ENCODE data around the gene FADS1. TPM values are rescaled to one million over a fixed set of nuclear protein-coding genes. Genes with fewer than 3 reads are reported as not detected.

The FADS1 gene
- total RNA-seq, 1 experiment from 2014 or later, result 116 TPM

DNA sequence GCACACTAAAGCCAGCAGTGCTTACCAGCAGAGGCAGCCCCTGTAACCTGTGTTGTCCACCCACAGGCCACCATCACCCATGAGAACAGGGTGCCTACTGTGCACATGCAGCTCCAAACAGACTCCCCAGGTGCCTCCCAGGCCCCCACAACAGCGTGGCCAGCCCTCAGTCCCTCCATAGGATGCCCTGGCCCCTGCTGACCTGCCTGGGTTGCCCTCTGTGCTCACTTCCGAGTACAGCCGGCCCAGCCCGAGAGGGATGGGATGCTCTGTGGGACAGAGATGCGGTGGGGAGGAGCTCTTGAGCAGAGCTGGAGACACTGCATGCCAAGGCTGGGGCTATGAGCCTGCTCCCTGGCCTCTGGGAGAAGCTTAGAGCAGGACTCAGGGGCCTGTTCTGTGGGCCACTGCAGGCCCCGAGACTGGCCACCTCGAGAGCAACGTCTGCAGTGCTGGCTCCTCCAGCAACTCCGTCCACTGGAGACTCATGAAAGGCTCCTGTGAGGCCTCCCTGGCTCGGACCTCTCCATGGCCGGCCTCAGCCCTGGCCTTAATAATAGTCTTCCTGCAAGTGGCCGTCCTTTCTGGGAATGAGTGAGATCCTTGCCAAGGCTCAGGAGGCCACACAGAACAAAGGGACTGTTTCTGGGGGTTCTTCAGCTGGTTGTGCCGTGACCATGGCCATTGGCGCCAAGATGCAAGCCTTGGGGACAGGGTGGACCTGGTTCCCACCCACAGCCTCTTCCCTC lies 38.3 kb upstream of the FADS1 start:
- Histone ChIP-seq H3K4me1 (no peaks in the 10 kb centered on the region), H3K27me3 (replicated peaks; ENCODE audit: control insufficient read depth, insufficient read depth, low read length) (no peaks in the 10 kb centered on the region), H3K36me3 (ENCODE audit: control insufficient read depth, insufficient read depth, low read length) (no peaks in the 10 kb centered on the region), H3K4me3 (ENCODE audit: low read depth, low read length) (no peak overlapping the region), H3K9me3 (no peaks in the 10 kb centered on the region)
- intact Hi-C loops (cut with micrococcal nuclease; ENCODE audit: unreplicated experiment), result no loop called here
- POLR2A ChIA-PET, result no interaction called here
- Mint-ChIP-seq H3K4me3 (ENCODE audit: unreplicated experiment) (no peak overlapping the region), H3K9me3 (ENCODE audit: unreplicated experiment) (no peaks in the 10 kb centered on the region), H3K36me3 (ENCODE audit: insufficient read depth, unreplicated experiment) (no peaks in the 10 kb centered on the region), H3K27ac (ENCODE audit: unreplicated experiment) (no peak overlapping the region), H3K27me3 (ENCODE audit: insufficient read depth, unreplicated experiment) (no peaks in the 10 kb centered on the region), H3K4me1 (ENCODE audit: low read depth, unreplicated experiment) (no peaks in the 10 kb centered on the region)
- CTCF ChIA-PET, result no interaction called here
- no peak for DNase-seq
- no peak for TF ChIP-seq CTCF (IDR thresholded peaks at IDR 0.05; ENCODE audit: insufficient read depth in 1 of 2, low read depth in 1 of 2, low read length in 1 of 2, severe bottlenecking in 1 of 2, unreplicated experiment in 1 of 2)
- BruUV-seq (replicated peaks), result no TSS peak

DNA sequence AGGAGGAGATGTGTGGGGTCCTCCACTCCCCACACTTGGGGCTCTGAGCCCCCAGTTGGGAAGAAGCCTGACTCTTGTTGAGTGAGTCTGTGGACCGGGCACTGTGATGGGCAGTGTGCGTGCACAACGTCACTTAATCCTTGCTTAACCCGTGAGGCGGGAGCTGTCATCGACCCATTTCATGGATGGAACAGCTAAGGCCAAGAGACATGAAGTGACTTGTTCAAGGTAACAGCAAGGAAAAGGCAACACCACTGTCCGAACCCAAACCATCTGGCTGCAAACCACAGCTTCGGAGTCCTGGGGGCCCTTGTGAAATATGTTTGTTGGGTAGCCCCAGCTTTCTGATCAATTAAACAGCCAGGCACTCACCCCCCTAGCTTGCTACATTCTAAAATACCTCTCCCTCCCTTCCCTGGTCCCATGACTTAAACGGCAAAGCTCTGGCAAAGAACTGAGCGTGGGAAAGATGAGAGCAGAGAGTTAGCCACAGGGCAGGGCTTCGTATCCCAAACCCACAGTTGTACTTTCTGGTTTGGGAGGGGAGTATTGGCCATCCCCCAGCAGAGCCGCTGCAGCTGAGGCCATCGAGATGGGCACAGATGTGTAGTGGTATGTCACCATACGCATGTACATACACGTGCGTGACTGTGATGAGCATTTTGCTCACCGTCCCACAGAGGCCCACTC lies 37.5 kb upstream of the FADS1 start:
- H3K9me3 Mint-ChIP-seq (ENCODE audit: unreplicated experiment), result no peaks in the 10 kb centered on the region
- Histone ChIP-seq H3K4me3 (ENCODE audit: low read depth, low read length) (no peak overlapping the region), H3K4me1 (no peaks in the 10 kb centered on the region), H3K27me3 (replicated peaks; ENCODE audit: control insufficient read depth, insufficient read depth, low read length) (no peaks in the 10 kb centered on the region), H3K36me3 (ENCODE audit: control insufficient read depth, insufficient read depth, low read length) (no peaks in the 10 kb centered on the region), H3K9me3 (no peaks in the 10 kb centered on the region)
- BruUV-seq (replicated peaks), result no TSS peak
- no peaks in the 10 kb centered on the region for H3K27me3 Mint-ChIP-seq (ENCODE audit: insufficient read depth, unreplicated experiment)
- H3K4me3 Mint-ChIP-seq (ENCODE audit: unreplicated experiment), result no peak overlapping the region
- DNase-seq, result no peak
- H3K27ac Mint-ChIP-seq (ENCODE audit: unreplicated experiment), result no peak overlapping the region
- ChIA-PET POLR2A (no interaction called here), CTCF (no interaction called here)
- H3K4me1 Mint-ChIP-seq (ENCODE audit: low read depth, unreplicated experiment), result no peaks in the 10 kb centered on the region
- intact Hi-C loops (cut with micrococcal nuclease; ENCODE audit: unreplicated experiment), result no loop called here
- no peaks in the 10 kb centered on the region for H3K36me3 Mint-ChIP-seq (ENCODE audit: insufficient read depth, unreplicated experiment)
- TF ChIP-seq CTCF (IDR thresholded peaks at IDR 0.05; ENCODE audit: insufficient read depth in 1 of 2, low read depth in 1 of 2, low read length in 1 of 2, severe bottlenecking in 1 of 2, unreplicated experiment in 1 of 2), result no peak

DNA sequence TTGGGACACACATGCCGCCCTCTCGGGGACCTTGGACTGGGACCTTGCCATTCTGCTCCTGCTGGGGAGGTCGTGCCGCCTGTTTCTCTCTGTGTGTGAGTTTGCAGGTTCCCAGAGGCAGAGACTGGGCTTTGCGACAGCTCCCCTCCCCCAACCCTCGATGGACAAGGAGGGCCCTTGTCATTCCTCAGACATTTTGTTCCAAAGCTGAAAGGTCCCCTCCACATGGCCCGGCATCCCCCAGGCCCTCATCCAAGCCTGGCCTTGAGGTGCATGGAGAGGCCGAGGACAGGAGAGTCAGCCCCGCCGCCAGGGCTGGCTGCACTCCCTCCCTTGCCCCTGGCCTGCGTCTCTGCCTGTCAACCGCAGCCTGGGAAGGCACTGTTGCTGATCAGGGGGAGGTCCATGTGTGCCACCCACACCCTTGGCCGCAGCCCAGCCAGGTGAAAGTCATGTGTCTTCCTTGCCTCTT lies 36.9 kb upstream of the FADS1 start:
- TF ChIP-seq CTCF (IDR thresholded peaks at IDR 0.05; ENCODE audit: insufficient read depth in 1 of 2, low read depth in 1 of 2, low read length in 1 of 2, severe bottlenecking in 1 of 2, unreplicated experiment in 1 of 2), result no peak
- Histone ChIP-seq H3K36me3 (ENCODE audit: control insufficient read depth, insufficient read depth, low read length) (no peaks in the 10 kb centered on the region), H3K27me3 (replicated peaks; ENCODE audit: control insufficient read depth, insufficient read depth, low read length) (no peaks in the 10 kb centered on the region), H3K4me3 (ENCODE audit: low read depth, low read length) (no peak overlapping the region), H3K4me1 (no peaks in the 10 kb centered on the region), H3K9me3 (no peaks in the 10 kb centered on the region)
- Mint-ChIP-seq H3K4me3 (ENCODE audit: unreplicated experiment) (no peak overlapping the region), H3K9me3 (ENCODE audit: unreplicated experiment) (no peaks in the 10 kb centered on the region), H3K36me3 (ENCODE audit: insufficient read depth, unreplicated experiment) (no peaks in the 10 kb centered on the region), H3K4me1 (ENCODE audit: low read depth, unreplicated experiment) (no peaks in the 10 kb centered on the region), H3K27me3 (ENCODE audit: insufficient read depth, unreplicated experiment) (no peaks in the 10 kb centered on the region), H3K27ac (ENCODE audit: unreplicated experiment) (no peak overlapping the region)
- intact Hi-C loops (cut with micrococcal nuclease; ENCODE audit: unreplicated experiment), result no loop called here
- ChIA-PET POLR2A (no interaction called here), CTCF (no interaction called here)
- BruUV-seq (replicated peaks), result no TSS peak
- DNase-seq, result no peak

Measured in Caco-2 (cell line).